Activated CD4-positive, alpha-beta T cell treated with anti-CD3 and anti-CD28 coated beads, Interleukin-2, amount 10 ng/mL, durations not matched to agents 24 days and 14 days (primary cell): Measurements from ENCODE around the gene DCC. TPM values are rescaled to one million over a fixed set of nuclear protein-coding genes. Genes with fewer than 3 reads are reported as not detected.

Source experiments
- DNase-seq: peaks from one replicate; pipeline ENCODE4 v3.0.0; 2022
- H3K27ac Mint-ChIP-seq: one replicate; pipeline ENCODE4 v1.8.0; 2022; ENCODE audit warnings: mild to moderate bottlenecking, mixed read lengths
- H3K27me3 Mint-ChIP-seq: one replicate; pipeline ENCODE4 v1.8.0; 2022; ENCODE audit warnings: mixed read lengths
- H3K36me3 Mint-ChIP-seq: one replicate; pipeline ENCODE4 v1.8.0; 2022; ENCODE audit warnings: low read depth, mild to moderate bottlenecking, mixed read lengths
- H3K4me1 Mint-ChIP-seq: one replicate; pipeline ENCODE4 v1.8.0; 2021; ENCODE audit warnings: mixed read lengths
- H3K4me3 Mint-ChIP-seq: one replicate; pipeline ENCODE4 v1.8.0; 2022; ENCODE audit warnings: mild to moderate bottlenecking, moderate library complexity, mixed read lengths
- H3K9me3 Mint-ChIP-seq: one replicate; pipeline ENCODE4 v1.8.0; 2021; ENCODE audit warnings: mixed read lengths
- intact Hi-C: fragments of 100-400 bp; cut with micrococcal nuclease; formaldehyde crosslinking; loops from one replicate; pipeline ENCODE4 v1.15.1; 2023
- total RNA-seq: library from RNA; stranded (reverse); gene quantifications from 2 replicates; pipeline ENCODE4 v1.2.3, GENCODE V29; 2022

Gene DCC
- total RNA-seq, 1 donor from 2014 or later = not detected

DNA sequence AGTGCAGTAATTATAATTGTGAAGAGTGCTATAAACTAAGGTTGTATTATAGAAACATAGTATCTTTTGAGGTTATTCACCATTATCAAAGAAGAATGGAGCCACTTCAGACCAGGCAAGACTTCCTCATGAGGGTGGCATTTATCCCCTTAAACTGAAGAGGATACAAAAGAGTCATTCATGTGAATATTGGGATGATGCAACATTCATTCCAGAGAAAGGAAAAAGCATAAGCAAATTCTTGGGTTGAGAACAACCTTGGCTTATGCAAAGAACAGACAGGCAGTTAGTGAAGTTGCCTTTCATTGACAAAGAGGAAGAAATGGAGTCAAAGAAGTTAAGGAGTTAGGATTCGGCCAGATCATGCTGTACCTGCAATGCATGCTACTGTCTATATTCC lies 1201.9 kb downstream of the DCC start:
- H3K27me3 Mint-ChIP-seq = no peaks in the 10 kb centered on the region
- H3K4me1 Mint-ChIP-seq = no peaks in the 10 kb centered on the region
- no peak overlapping the region for H3K4me3 Mint-ChIP-seq
- no peak overlapping the region for H3K27ac Mint-ChIP-seq
- intact Hi-C loops = no loop called here
- no peaks in the 10 kb centered on the region for H3K36me3 Mint-ChIP-seq
- no peak for DNase-seq
- H3K9me3 Mint-ChIP-seq = peaks cover 4% of the 10 kb centered on the region

- Mint-ChIP-seq H3K36me3 (no peaks in the 10 kb centered on the region), H3K9me3 (peaks cover 4% of the 10 kb centered on the region), H3K4me1 (no peaks in the 10 kb centered on the region), H3K27ac (no peak overlapping the region), H3K27me3 (no peaks in the 10 kb centered on the region), H3K4me3 (no peak overlapping the region)
- no peak for DNase-seq
- intact Hi-C loops = no loop called here
Measured at GRCh38 chr18:53543711-53544110, 1203.7 kb downstream of the DCC start.

DNA sequence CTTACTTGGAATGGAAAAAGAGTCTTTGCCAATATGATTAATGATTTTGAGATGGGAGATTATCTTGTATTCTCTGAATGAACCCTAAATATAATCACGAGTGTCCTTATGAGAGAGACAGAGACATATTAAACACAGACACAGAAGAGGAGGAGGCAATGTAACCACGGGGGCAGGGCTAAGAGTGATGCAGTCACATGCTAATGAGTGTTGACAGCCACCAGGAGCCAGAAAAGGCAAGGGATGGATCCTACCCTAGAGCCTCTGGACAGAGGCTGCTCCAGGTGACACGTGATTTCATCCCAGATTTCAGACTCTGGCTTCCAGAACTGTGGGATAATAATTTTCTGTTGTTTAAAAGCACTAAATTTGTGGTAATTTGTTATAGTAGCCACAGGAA lies 1204.9 kb downstream of the DCC start:
- no peak for DNase-seq
- intact Hi-C loops = no loop called here
- Mint-ChIP-seq H3K4me3 (no peak overlapping the region), H3K36me3 (no peaks in the 10 kb centered on the region), H3K27ac (no peak overlapping the region), H3K9me3 (peaks cover 4% of the 10 kb centered on the region), H3K27me3 (no peaks in the 10 kb centered on the region), H3K4me1 (no peaks in the 10 kb centered on the region)

DNA sequence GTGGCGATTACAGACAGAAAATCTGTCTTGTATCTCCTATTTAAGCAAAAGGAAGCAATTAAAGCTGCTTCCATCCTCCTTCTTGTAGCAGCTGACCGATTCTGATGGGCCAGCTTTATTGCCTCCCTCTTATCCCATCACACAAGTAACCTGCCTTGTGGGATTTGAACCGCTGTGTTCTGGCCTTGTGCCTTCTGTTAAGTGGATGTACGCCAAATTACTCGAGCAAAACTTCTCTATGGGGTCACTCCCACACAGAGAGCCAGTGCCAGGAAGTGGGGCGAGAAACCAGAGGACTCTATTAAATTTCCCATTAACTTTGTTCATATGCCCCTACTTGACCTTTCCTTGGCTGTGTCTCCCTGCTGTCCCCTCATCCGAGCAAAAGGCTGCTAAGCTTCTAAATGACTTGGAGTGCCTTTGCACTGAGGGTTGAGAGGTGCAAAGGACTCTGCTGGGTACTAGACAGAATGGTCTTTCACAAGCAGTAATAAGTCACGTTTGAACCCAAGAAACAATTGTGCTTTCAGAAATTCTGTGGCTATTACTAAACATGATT lies 1212.0 kb downstream of the DCC start:
- intact Hi-C loops = no loop called here
- Mint-ChIP-seq H3K27ac (no peak overlapping the region), H3K36me3 (no peaks in the 10 kb centered on the region), H3K4me3 (no peak overlapping the region), H3K27me3 (no peaks in the 10 kb centered on the region), H3K4me1 (no peaks in the 10 kb centered on the region), H3K9me3 (no peaks in the 10 kb centered on the region)
- DNase-seq = no peak

- Mint-ChIP-seq H3K4me3 (no peak overlapping the region), H3K4me1 (no peaks in the 10 kb centered on the region), H3K36me3 (no peaks in the 10 kb centered on the region), H3K27me3 (no peaks in the 10 kb centered on the region), H3K9me3 (no peaks in the 10 kb centered on the region), H3K27ac (no peak overlapping the region)
- intact Hi-C loops = no loop called here
- DNase-seq = no peak
Measured at GRCh38 chr18:53553030-53553429, 1213.0 kb downstream of the DCC start.

DNA sequence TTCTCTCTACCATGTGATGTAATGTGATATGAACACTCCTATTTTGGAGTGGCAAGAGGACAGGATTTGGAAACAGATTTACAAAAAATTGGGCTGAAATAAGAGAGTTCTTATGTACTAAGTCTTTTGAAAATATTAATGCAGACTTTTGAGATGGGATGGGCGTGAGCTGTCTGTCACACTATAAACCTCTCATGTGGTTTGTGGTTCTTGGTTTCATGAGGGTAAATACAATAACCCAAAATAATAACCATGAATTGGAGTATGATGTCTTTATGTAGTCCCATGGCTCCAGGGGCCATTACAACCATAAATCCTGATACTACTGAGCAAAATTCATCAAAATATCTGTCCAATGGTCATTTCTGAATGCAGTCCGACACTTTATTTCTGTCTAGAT lies 1216.5 kb downstream of the DCC start:
- intact Hi-C loops = no loop called here
- H3K4me1 Mint-ChIP-seq = no peaks in the 10 kb centered on the region
- H3K4me3 Mint-ChIP-seq = no peak overlapping the region
- no peaks in the 10 kb centered on the region for H3K36me3 Mint-ChIP-seq
- peaks cover 6% of the 10 kb centered on the region for H3K9me3 Mint-ChIP-seq
- no peak for DNase-seq
- no peak overlapping the region for H3K27ac Mint-ChIP-seq
- no peaks in the 10 kb centered on the region for H3K27me3 Mint-ChIP-seq

DNA sequence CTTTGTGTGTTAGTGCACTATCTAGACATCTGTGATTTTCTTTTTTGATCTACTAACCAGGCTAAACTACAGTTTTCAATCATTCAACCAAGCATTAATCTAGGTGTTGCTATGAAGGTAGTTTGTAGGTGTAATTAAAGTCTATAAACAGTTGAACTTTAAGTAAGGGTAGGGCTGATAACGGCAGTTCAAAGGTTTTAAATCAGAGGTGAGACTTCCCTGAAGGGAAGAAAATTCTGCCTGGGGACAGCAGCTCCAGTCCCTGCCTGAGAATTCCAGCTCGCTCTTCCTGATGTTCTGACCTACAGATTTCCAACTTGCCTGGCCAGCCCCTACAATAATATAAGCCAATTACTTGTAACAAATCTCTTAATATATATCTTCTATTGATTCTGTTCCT lies 1220.5 kb downstream of the DCC start:
- DNase-seq = no peak
- H3K4me1 Mint-ChIP-seq = no peaks in the 10 kb centered on the region
- no peak overlapping the region for H3K4me3 Mint-ChIP-seq
- no peaks in the 10 kb centered on the region for H3K27me3 Mint-ChIP-seq
- H3K36me3 Mint-ChIP-seq = no peaks in the 10 kb centered on the region
- H3K9me3 Mint-ChIP-seq = peaks cover 6% of the 10 kb centered on the region
- intact Hi-C loops = no loop called here
- H3K27ac Mint-ChIP-seq = no peak overlapping the region

- intact Hi-C loops = loop anchor here (5.0 kb wide), 1 partner anchor 1106 kb away; no protein-coding TSS in a partner anchor
Measured at GRCh38 chr18:53566626-53567025, 1226.6 kb downstream of the DCC start.

DNA sequence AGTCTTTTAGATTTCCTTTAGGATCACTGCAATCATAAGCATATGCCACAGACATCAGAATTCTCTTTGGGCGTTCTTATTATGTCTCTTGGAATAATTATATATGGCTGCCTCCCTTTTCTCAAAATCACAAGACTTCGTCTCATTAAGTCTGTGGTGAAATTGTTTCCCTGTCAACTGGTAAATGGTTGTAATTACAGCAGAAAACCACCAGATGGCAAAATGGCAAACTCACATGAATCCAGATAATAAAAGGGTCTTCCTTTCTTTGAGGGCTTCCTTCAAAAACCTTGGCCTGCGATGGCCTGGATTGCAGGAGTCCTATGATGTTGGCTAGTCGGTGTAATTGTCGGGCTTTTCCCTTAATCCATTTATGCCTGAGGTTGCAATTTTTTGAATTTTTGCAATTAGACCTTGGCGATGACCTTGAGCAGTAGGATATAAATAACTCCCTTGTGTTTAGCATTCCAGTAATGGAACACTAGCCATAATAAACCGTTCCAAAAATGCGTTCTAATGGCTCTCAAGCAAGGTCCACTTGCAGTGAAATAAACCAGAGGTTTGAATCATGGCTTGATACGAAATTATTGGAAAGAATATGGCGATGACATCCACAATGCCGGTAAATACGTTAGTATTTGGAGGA lies 1228.1 kb downstream of the DCC start:
- intact Hi-C loops = loop anchor here (1.0 to 5.0 kb wide), 2 partner anchors 551 to 1104 kb away; no protein-coding TSS in a partner anchor
- Mint-ChIP-seq H3K27ac (no peak overlapping the region), H3K36me3 (no peaks in the 10 kb centered on the region)

More at GRCh38 chr18:53566626-53567025, 1226.6 kb downstream of the DCC start:
- Mint-ChIP-seq H3K27me3 (no peaks in the 10 kb centered on the region), H3K4me1 (no peaks in the 10 kb centered on the region), H3K36me3 (no peaks in the 10 kb centered on the region), H3K9me3 (no peaks in the 10 kb centered on the region), H3K4me3 (no peak overlapping the region), H3K27ac (no peak overlapping the region)
- DNase-seq = no peak

More for the DNA sequence above, 1228.1 kb downstream of the DCC start:
- H3K4me1 Mint-ChIP-seq = no peaks in the 10 kb centered on the region
- no peak overlapping the region for H3K4me3 Mint-ChIP-seq
- DNase-seq = peak; percentile 57
- H3K27me3 Mint-ChIP-seq = no peaks in the 10 kb centered on the region
- no peaks in the 10 kb centered on the region for H3K9me3 Mint-ChIP-seq
